ENCODE data around the gene OVOL1. TPM values are rescaled to one million over a fixed set of nuclear protein-coding genes. Genes with fewer than 3 reads are reported as not detected.
A peak's percentile ranks its signal among the peaks of the same experiment; 100 is the strongest.

Gene OVOL1
- total and polyA plus RNA-seq, 2 experiments from 2014 or later, result 0.15 to 0.35 TPM

DNA sequence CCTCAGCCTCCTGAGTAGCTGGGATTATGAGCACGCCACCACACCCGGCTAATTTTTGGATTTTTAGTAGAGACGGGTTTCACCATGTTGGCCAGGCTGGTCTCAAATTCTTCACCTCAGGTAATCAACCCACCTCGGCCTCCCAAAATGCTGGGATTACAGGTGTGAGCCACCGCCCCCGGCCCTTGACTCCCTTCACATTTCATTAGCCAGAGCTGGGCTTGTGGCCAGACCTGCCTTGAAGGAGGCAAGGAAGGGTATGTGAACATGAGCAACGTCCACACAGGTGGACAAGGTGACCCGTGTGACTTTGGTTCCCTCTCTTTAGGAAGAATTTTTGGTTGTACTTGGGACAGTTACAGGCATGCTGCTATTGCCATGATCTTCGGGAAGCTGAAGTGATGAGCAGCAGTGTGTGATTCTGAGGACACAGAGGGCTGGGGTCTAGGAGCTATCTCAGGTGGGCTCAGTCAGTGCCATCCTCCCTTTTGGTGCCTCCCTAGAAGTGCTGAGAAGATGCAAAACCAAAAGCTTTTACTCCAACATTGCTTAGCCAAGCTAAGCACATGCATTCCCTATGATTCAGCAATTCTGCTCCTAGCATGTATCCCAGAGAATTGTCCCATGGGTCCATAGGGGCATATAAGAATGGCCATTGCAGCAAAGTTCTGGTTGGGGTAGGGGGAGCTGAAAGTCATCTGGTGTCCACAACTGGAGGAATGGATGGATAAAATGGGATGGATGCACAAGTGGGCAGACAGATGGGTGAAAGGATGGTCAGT lies 12.1 kb upstream of the OVOL1 start:
- TF ChIP-seq, protein P1, sequence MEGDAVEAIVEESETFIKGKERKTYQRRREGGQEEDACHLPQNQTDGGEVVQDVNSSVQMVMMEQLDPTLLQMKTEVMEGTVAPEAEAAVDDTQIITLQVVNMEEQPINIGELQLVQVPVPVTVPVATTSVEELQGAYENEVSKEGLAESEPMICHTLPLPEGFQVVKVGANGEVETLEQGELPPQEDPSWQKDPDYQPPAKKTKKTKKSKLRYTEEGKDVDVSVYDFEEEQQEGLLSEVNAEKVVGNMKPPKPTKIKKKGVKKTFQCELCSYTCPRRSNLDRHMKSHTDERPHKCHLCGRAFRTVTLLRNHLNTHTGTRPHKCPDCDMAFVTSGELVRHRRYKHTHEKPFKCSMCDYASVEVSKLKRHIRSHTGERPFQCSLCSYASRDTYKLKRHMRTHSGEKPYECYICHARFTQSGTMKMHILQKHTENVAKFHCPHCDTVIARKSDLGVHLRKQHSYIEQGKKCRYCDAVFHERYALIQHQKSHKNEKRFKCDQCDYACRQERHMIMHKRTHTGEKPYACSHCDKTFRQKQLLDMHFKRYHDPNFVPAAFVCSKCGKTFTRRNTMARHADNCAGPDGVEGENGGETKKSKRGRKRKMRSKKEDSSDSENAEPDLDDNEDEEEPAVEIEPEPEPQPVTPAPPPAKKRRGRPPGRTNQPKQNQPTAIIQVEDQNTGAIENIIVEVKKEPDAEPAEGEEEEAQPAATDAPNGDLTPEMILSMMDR (IDR thresholded peaks at IDR 0.05; ENCODE audit: low read depth, low read length), result no peak
- H3K4me1 ChIP-seq (ENCODE audit: low read depth), result no peaks in the 10 kb centered on the region
- H3K9me3 ChIP-seq (ENCODE audit: low read depth), result no peaks in the 10 kb centered on the region
- no peak overlapping the region for H3K4me3 ChIP-seq
- H3K27me3 ChIP-seq, result no peaks in the 10 kb centered on the region
- no peaks in the 10 kb centered on the region for H3K36me3 ChIP-seq
- H3K27ac ChIP-seq, result no peak overlapping the region
- DNase-seq (ENCODE audit: low read depth in 1 of 2, low spot score in 1 of 2), result no peak

DNA sequence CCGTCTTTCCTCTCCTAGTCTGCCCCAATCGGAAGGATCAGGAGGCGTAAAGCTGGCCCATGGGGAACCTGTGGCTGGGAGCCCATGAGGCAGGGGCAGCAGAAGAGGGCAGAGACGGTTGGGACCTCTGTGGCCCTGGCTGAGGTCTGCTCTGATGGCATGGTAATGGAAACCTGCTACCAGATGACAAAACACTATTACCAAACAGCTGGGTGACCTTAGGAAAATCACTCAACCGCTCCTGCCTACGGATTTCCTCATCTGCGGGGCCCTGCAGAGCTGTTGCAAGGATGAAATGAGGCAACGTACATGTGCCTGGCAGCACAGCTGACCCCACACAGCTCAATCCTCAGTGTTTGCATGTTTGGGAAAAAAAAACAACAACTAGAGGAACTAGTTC lies 10.7 kb upstream of the OVOL1 start:
- Histone ChIP-seq H3K4me1 (ENCODE audit: low read depth) (no peaks in the 10 kb centered on the region), H3K9me3 (ENCODE audit: low read depth) (no peaks in the 10 kb centered on the region), H3K4me3 (no peak overlapping the region), H3K27me3 (no peaks in the 10 kb centered on the region), H3K27ac (no peak overlapping the region), H3K36me3 (no peaks in the 10 kb centered on the region)
- TF ChIP-seq, protein P1 (IDR thresholded peaks at IDR 0.05; ENCODE audit: low read depth, low read length), result no peak
- DNase-seq (ENCODE audit: low read depth in 1 of 2, low spot score in 1 of 2), result peak in 1 of 2 donors; percentile 75

DNA sequence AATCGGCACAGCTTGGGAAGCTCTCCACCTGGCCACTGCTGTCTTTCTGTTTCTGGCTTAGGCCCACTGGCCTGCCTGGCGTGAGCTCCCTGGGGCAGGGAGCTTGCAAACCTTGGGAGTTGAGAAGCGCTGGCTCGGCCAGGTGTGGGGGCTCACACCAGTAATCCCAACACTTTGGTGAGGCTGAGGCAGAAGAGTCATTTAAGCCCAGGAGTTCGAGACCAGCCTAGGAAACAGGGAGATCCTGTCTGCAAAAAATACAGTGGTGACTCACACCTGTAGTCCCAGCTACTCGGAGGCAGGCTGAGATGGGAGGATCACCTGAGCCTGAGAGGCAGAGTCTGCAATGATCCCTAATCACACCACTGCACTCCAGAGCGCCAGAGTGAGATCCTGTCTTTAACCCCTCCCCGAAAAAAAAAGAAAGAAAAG lies 10.1 kb upstream of the OVOL1 start:
- Histone ChIP-seq H3K27ac (no peak overlapping the region), H3K27me3 (no peaks in the 10 kb centered on the region), H3K4me3 (no peak overlapping the region), H3K4me1 (ENCODE audit: low read depth) (no peaks in the 10 kb centered on the region), H3K9me3 (ENCODE audit: low read depth) (no peaks in the 10 kb centered on the region), H3K36me3 (no peaks in the 10 kb centered on the region)
- no peak for DNase-seq (ENCODE audit: low read depth in 1 of 2, low spot score in 1 of 2)
- TF ChIP-seq, protein P1 (IDR thresholded peaks at IDR 0.05; ENCODE audit: low read depth, low read length), result no peak

DNA sequence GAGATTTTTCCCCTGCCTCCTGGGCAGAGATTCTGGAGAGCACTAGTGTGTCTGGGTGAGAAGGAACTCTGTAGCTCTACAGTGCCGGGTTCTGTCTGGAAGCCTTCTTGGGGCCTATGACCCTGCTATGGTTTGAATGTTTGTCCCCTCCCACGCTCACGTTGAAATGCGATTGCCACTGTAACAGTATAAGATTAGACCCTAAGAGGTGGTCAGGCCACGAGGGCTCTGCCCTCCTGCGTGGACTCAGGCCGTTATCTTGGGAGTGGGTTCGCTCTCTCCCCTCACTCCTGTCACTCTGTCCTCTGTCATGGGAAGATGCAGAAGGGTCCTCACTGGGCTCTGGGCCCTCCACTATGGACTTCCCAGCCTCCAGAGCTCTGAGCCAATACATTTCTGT lies 9.6 kb upstream of the OVOL1 start:
- no peaks in the 10 kb centered on the region for H3K4me1 ChIP-seq (ENCODE audit: low read depth)
- no peaks in the 10 kb centered on the region for H3K9me3 ChIP-seq (ENCODE audit: low read depth)
- TF ChIP-seq, protein P1 (IDR thresholded peaks at IDR 0.05; ENCODE audit: low read depth, low read length), result no peak
- H3K27ac ChIP-seq, result no peak overlapping the region
- H3K36me3 ChIP-seq, result no peaks in the 10 kb centered on the region
- no peaks in the 10 kb centered on the region for H3K27me3 ChIP-seq
- DNase-seq (ENCODE audit: low read depth in 1 of 2, low spot score in 1 of 2), result no peak
- no peak overlapping the region for H3K4me3 ChIP-seq

DNA sequence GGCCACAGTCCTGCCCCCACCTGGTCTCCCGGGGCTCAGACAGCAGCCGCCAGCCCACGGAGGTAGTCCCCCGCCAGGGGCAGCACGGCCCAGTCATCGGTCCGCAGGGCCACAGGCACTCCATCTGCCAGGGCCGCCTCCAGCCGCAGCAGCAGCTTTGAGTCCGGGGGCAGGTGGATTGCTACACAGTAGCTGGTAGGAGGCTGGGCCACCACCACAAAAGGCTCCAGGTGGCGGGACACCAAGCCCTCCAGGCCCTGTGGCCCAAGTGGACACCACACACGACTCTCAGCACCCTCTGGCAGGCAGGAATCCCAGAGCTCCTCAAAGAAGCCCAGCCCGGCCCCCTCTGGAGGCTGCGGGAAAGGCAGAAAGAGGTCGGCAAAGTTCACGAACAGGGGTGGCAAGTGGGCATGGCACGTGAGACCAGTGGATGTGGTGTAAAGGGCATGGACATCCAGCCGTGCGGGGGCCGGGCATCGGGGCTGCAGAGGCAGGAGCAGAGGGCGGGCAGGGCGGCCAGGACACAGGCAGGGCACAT lies 9.0 kb upstream of the OVOL1 start:
- no peak overlapping the region for H3K27ac ChIP-seq
- no peaks in the 10 kb centered on the region for H3K4me1 ChIP-seq (ENCODE audit: low read depth)
- no peaks in the 10 kb centered on the region for H3K27me3 ChIP-seq
- no peaks in the 10 kb centered on the region for H3K9me3 ChIP-seq (ENCODE audit: low read depth)
- TF ChIP-seq, protein P1 (IDR thresholded peaks at IDR 0.05; ENCODE audit: low read depth, low read length), result no peak
- H3K36me3 ChIP-seq, result no peaks in the 10 kb centered on the region
- no peak for DNase-seq (ENCODE audit: low read depth in 1 of 2, low spot score in 1 of 2)
- H3K4me3 ChIP-seq, result no peak overlapping the region
